ENCODE data around the gene BRINP2. TPM values are rescaled to one million over a fixed set of nuclear protein-coding genes. Genes with fewer than 3 reads are reported as not detected.

Gene BRINP2
- total and polyA plus RNA-seq, 2 of the 13 experiments (the other 11 are each of a cell fraction or from before 2014, with no cell fraction given) = 0.08 to 0.20 TPM

DNA sequence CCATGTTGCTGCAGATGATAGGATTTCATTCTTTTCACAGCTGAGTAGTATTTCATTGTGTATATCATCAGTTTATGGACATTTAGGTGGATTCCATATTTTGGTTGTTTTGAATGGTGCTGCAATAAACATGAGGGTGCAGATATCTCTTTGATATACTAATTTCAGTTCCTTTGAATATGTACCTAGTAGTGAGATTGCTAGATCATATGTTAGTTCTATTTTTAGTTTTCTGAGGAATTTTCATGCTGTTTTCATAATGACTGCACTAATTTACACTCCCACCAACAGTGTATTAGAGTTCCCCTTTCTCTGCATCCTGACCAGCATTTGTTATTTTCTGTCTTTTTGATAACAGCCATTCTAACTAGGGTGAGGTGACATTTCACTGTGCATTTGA, 82.1 kb downstream of the BRINP2 start:
- H3K4me3 ChIP-seq (replicated peaks in 1 of 3; ENCODE audit: insufficient read depth in 1 of 3, low read depth in 2 of 3, low read length in 3 of 3) = no peak overlapping the region
- BruUV-seq (replicated peaks) = no TSS peak
- ATAC-seq (no peak), FAIRE-seq (no peak), DNase-seq (ENCODE audit: low spot score) (no peak)
- H3K4me1 ChIP-seq (ENCODE audit: insufficient read depth, low read length) = no peaks in the 10 kb centered on the region
- H4K20me1 ChIP-seq (ENCODE audit: insufficient read depth, low read length) = no peaks in the 10 kb centered on the region
- in situ Hi-C loops (cut with HindIII; ENCODE audit: extremely low pct_ligation_motif_present, low pct_unique_long_range_greater_than_20kb) (no loop called here), intact Hi-C loops (cut with micrococcal nuclease; ENCODE audit: unreplicated experiment) (no loop called here)
- ChIA-PET CTCF (ENCODE audit: low intra/inter-chr PET ratio, low total read pairs) (no interaction called here), POLR2A (no interaction called here)
- H3K36me3 ChIP-seq (replicated peaks in 1 of 2; ENCODE audit: control insufficient read depth in 1 of 2, insufficient read depth in 2 of 2, low read length in 2 of 2) = no peaks in the 10 kb centered on the region
- no peak overlapping the region for H3K9ac ChIP-seq (ENCODE audit: insufficient read depth, low read depth, low read length)
- no peaks in the 10 kb centered on the region for H3K79me2 ChIP-seq (ENCODE audit: insufficient read depth, low read length)
- no peak for TF ChIP-seq GMEB2 (CRISPR knock-in tag; IDR thresholded peaks at IDR 0.05; ENCODE audit: low read depth)
- no peak for TF ChIP-seq TMF1 (CRISPR knock-in tag; IDR thresholded peaks at IDR 0.05; ENCODE audit: low read depth)
- H3K27me3 ChIP-seq (ENCODE audit: control insufficient read depth in 1 of 2, insufficient read depth in 2 of 2, low read length in 2 of 2) = no peaks in the 10 kb centered on the region; a peak in 1 of 5 replicates
- no peaks in the 10 kb centered on the region for H3K9me3 ChIP-seq (ENCODE audit: low read length)
- H3K27ac ChIP-seq (ENCODE audit: extremely low read length, insufficient read depth, low read length) = no peak overlapping the region
- no peak overlapping the region for H2AFZ ChIP-seq (ENCODE audit: low read length)
- H3K4me2 ChIP-seq (ENCODE audit: low read depth, low read length) = no peak overlapping the region

GRCh38 chr1:177255411-177255810, 84.7 kb downstream of the BRINP2 start:
- H3K9ac ChIP-seq (ENCODE audit: insufficient read depth, low read depth, low read length) = no peak overlapping the region
- FAIRE-seq = no peak
- no peak overlapping the region for H3K4me2 ChIP-seq (ENCODE audit: low read depth, low read length)
- no TSS peak for BruUV-seq (replicated peaks)
- no peaks in the 10 kb centered on the region for H3K79me2 ChIP-seq (ENCODE audit: insufficient read depth, low read length)
- DNase-seq (ENCODE audit: low spot score) = peak; percentile 23
- in situ Hi-C loops (cut with HindIII; ENCODE audit: extremely low pct_ligation_motif_present, low pct_unique_long_range_greater_than_20kb) (no loop called here), intact Hi-C loops (cut with micrococcal nuclease; ENCODE audit: unreplicated experiment) (no loop called here)
- H3K27ac ChIP-seq (ENCODE audit: extremely low read length, insufficient read depth, low read length) = no peak overlapping the region
- TF ChIP-seq FOSL2 (CRISPR knock-in tag; IDR thresholded peaks at IDR 0.05) = peak; percentile 78
- no peak for TF ChIP-seq ERF (CRISPR knock-in tag; IDR thresholded peaks at IDR 0.05)
- no peak overlapping the region for H2AFZ ChIP-seq (ENCODE audit: low read length)
- H4K20me1 ChIP-seq (ENCODE audit: insufficient read depth, low read length) = no peaks in the 10 kb centered on the region
- no peaks in the 10 kb centered on the region; a peak in 1 of 5 replicates for H3K27me3 ChIP-seq (ENCODE audit: control insufficient read depth in 1 of 2, insufficient read depth in 2 of 2, low read length in 2 of 2)
- no peaks in the 10 kb centered on the region for H3K36me3 ChIP-seq (replicated peaks in 1 of 2; ENCODE audit: control insufficient read depth in 1 of 2, insufficient read depth in 2 of 2, low read length in 2 of 2)
- POLR2A ChIA-PET = no interaction called here
- peak; percentile 31; the same call in 1 of the 3 replicates for ATAC-seq
- WGBS (ENCODE audit: low lambda C conversion rate) = 0% methylated on average over 1 of the region's 1 CpG
- H3K4me1 ChIP-seq (ENCODE audit: insufficient read depth, low read length) = no peaks in the 10 kb centered on the region
- CTCF ChIA-PET (ENCODE audit: low intra/inter-chr PET ratio, low total read pairs) = interaction anchor here (1.2 to 1.5 kb wide), 2 partner anchors 525 to 691 kb away, joined by 3 to 9 read pairs; no protein-coding TSS in a partner anchor
- H3K4me3 ChIP-seq (replicated peaks in 1 of 3; ENCODE audit: insufficient read depth in 1 of 3, low read depth in 2 of 3, low read length in 3 of 3) = no peak overlapping the region
- H3K9me3 ChIP-seq (ENCODE audit: low read length) = no peaks in the 10 kb centered on the region
